HL-60/S4 (cell line): ENCODE measurements around the gene ITFG2.

Source experiments
- in situ Hi-C: fragments of 300-500 bp; cut with MboI; formaldehyde crosslinking; loops from 2 replicates; pipeline ENCODE4 v1.14.3; 2022; ENCODE audit warnings: low sequenced_read_pairs

The ITFG2 gene

DNA sequence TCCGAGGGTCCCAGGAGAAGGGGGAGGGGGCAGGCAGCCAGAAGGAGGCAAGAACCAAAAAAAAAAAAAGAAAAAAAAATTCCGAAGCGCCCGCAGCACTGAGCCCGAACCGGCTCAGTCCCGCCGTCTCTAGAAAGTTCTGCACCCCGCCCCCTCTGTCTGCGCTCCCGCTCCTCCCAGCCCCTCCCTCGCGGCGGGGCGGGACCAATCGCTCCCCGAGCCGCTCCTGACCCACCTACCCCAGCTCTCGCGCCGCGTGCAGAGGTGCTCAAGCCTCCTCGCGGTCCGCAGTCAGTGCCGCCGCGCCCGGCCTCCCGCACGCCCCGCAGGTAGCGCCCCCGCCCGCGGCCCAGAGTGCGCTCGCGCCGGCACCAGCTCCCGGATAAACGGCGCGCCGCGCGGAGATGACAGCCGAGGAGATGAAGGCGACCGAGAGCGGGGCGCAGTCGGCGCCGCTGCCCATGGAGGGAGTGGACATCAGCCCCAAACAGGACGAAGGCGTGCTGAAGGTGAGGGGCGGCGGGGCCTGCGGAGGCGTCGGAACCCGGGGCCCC, 17.7 kb upstream of the ITFG2 start, which contains the start of gene FKBP4:
Gene FKBP4 (plus strand): TSS at position 235 of the 554 bp plus-strand sequence. CDS start 170 bp downstream, at position 405.
- in situ Hi-C loops = loop anchor here (5.0 kb wide), 1 partner anchor 113 kb away; no protein-coding TSS in a partner anchor

- in situ Hi-C loops = no loop called here
Observed at GRCh38 chr12:2795291-2796186, 16.9 kb upstream of the ITFG2 start.

- in situ Hi-C loops = no loop called here
Observed at GRCh38 chr12:2796187-2796666, 16.2 kb upstream of the ITFG2 start.

GRCh38 chr12:2797721-2798418, 14.6 kb upstream of the ITFG2 start:
- in situ Hi-C loops = no loop called here

- in situ Hi-C loops = no loop called here
Observed at GRCh38 chr12:2800046-2800570, 12.4 kb upstream of the ITFG2 start.

- in situ Hi-C loops = no loop called here
Observed at GRCh38 chr12:2801044-2801783, 11.3 kb upstream of the ITFG2 start.

DNA sequence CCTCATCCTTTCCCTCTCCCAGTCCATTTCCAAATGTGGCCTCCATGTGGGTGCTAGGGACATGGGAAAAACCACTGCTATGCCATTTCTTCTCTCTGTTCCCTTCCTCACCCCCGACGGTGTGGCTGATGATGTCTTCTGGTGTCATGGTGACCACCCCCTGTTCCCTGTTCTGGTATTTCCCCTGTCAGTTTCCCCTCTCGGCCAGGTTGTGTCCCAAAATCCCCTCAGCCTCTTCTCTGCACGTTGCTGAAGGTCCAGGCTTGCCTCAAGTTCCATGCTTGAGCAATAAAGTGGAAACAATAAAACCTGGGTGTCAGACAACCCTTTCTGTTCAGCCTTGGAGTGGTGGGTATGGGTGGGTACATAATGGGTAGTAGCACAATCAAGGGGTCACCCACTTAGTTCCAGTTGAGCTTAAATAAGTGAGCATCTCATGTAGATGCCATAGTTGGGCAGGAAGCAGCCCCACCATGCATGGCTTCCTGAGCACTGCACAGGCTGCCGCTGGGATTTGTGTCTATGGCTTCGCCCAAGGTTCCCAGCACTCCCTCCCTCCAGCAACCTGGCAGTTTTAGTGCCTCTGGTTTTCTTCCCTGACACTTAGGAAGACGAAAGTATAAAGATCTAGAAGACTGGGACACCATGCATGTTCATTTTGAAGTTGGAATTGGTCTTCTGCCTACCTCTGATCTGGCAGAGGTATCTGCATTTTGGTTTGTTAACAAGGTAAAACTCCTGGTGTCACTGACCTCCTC, 8.7 kb upstream of the ITFG2 start:
- in situ Hi-C loops = no loop called here

- in situ Hi-C loops = no loop called here
Observed at GRCh38 chr12:2804393-2805142, 7.9 kb upstream of the ITFG2 start.

GRCh38 chr12:2805143-2805520, 7.3 kb upstream of the ITFG2 start:
- in situ Hi-C loops = no loop called here

DNA sequence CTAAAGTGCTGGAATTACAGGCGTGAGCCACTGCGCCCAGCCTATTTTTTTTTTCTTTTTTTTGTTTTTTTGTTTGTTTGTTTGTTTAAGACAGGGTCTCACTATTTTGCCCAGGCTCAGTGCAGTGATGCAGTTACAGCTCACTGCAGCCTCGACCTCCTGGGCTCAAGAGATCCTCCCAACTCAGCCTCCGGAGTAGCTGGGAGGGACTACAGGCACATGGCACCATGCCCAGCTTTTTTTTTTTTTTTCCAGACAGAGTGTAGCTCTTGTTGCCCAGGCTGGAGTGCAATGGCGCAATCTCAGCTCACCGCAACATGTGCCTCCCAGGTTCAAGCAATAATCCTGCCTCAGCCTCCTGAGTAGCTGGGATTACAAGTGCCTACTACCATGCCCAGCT, 5.8 kb upstream of the ITFG2 start:
- in situ Hi-C loops = no loop called here

- in situ Hi-C loops = no loop called here
Observed at GRCh38 chr12:2811801-2812200, 667 bp upstream of the ITFG2 start.

DNA sequence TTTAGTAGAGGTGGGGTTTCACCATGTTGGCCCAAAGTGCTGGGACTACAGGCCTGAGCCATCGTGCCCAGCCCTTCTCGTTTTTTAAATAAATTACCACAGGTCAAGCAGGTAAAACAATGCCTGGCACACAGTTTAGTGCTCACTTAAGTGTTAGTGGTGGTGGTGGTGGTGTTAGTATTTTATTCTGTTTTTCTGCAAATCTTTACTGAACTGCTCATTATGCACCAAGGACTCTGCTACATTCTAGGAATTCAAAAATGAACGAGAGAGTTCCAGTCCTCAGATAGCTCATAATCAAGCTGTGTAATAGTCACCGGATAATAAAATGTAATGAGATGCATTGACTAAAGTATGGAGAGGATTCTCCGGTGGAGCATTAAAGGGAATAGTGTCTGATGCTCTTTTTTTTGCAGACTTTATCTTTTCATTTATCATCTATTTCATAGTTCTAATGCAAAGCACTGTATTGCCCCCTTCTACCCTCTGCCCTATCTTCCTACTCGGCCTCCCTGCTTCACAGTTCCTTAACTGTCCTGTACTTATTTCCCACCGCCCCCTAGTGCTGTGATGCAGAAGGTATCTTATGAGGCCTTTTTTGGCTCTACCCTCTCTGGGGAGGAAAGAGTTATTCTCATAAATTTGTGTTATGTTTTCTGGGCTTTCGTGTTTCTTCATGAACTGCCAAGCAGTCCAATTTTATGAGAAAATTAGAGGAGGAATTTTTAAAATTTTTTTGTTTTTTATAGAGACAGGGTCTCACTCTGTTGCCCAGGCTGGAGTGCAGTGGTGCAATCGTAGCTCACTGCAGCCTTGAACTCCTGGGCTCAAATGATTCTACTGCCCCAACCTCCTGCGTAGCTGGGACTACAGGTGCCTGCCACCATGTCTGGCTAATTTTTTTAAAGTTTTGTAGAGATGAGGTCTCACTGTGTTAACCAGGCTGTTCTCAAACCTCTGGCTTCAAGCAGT, 1.0 kb downstream of the ITFG2 start:
- in situ Hi-C loops = no loop called here

DNA sequence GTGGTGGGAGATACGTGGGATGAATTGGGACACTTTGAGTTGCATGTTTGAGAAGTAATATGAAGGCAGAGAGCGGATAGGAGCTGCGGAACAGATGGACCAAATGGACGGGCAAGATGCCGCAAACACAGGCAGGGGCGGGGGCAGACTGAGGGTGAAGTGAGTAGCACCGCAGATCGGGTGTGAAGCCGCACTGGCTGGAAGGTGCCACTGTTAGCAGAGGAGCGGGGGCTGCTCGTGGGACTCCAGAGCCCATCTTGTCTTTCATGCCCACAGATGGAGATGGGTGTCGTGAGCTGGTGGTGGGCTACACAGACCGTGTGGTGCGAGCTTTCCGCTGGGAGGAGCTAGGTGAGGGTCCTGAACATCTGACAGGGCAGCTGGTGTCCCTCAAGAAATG, 7.3 kb downstream of the ITFG2 start:
- in situ Hi-C loops = no loop called here

DNA sequence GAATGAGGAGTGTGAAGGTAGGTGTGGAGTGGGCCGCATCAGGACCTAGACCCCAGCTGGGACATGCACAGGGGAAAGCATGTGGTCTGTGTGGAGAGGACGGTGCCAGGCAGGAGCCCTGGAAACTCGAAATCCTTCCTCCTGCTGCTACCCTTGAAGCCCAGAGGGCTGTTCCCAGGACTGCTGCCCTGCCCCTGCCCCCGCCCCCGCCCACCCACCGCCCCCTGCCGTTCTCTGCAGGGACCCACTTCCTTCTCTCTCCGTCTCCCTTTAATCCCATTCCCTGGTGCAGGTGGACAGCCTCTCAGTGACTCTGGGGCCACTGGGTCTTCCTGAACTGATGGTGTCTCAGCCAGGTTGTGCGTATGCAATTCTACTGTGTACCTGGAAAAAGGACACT, 8.0 kb downstream of the ITFG2 start:
- in situ Hi-C loops = no loop called here

- in situ Hi-C loops = no loop called here
Observed at GRCh38 chr12:2823483-2823882, 11.0 kb downstream of the ITFG2 start.

- in situ Hi-C loops = no loop called here
Observed at GRCh38 chr12:2824541-2824940, 12.1 kb downstream of the ITFG2 start.

GRCh38 chr12:2825132-2825531, 12.7 kb downstream of the ITFG2 start:
- in situ Hi-C loops = no loop called here

- in situ Hi-C loops = no loop called here
Observed at GRCh38 chr12:2826036-2826435, 13.6 kb downstream of the ITFG2 start.
